Mesenchymal stem cell (in vitro differentiated cells and primary cell): ENCODE results near the gene TMEM187. TPM values are rescaled to one million over a fixed set of nuclear protein-coding genes. Genes with fewer than 3 reads are reported as not detected.

ENCODE experiments used
- DNase-seq: peaks from one replicate; pipeline ENCODE4 v3.0.0-alpha.2; 2013
- H2AFZ ChIP-seq: one replicate; pipeline ENCODE4 v1.6.1; 2013; ENCODE audit warnings: low read depth, mild to moderate bottlenecking, control low read depth, inconsistent platforms, low read length, moderate library complexity
- H2AK5ac ChIP-seq: 2 replicates; pipeline ENCODE4 v1.6.1; 2013; ENCODE audit warnings: low read length, moderate library complexity, mild to moderate bottlenecking, inconsistent platforms; ENCODE audit not compliant: severe bottlenecking
- H2BK120ac ChIP-seq: one replicate; pipeline ENCODE4 v1.6.1; 2013; ENCODE audit warnings: low read depth, mild to moderate bottlenecking, inconsistent platforms, low read length, moderate library complexity
- H2BK12ac ChIP-seq, 2 experiments: one replicate each; pipeline ENCODE4 v1.6.1; 2013; ENCODE audit warnings: inconsistent platforms in 2 of 2, low read length in 2 of 2, mild to moderate bottlenecking in 2 of 2, moderate library complexity in 2 of 2, control low read depth in 1 of 2
- H2BK15ac ChIP-seq: one replicate; pipeline ENCODE4 v1.6.1; 2013; ENCODE audit warnings: mild to moderate bottlenecking, low read depth, inconsistent platforms; ENCODE audit not compliant: poor library complexity, severe bottlenecking
- H2BK5ac ChIP-seq: 2 replicates; pipeline ENCODE4 v1.6.1; 2013; ENCODE audit warnings: low read depth, mild to moderate bottlenecking, low read length, control low read depth, inconsistent platforms; ENCODE audit not compliant: poor library complexity, severe bottlenecking
- H3K14ac ChIP-seq, 2 experiments: one replicate each; pipeline ENCODE4 v1.6.1; 2013; ENCODE audit warnings: inconsistent platforms in 2 of 2, low read length in 2 of 2, control low read depth in 1 of 2, mild to moderate bottlenecking in 1 of 2, moderate library complexity in 1 of 2
- H3K18ac ChIP-seq, 2 experiments: one replicate each; pipeline ENCODE4 v1.6.1; 2013; ENCODE audit warnings: inconsistent platforms in 2 of 2, low read length in 2 of 2, control low read depth in 1 of 2, low read depth in 1 of 2, mild to moderate bottlenecking in 1 of 2
- H3K23ac ChIP-seq, 2 experiments: one replicate each; pipeline ENCODE4 v1.6.1; 2013; ENCODE audit warnings: inconsistent platforms in 2 of 2, low read length in 2 of 2, mild to moderate bottlenecking in 2 of 2, moderate library complexity in 2 of 2, control low read depth in 1 of 2
- H3K27ac ChIP-seq: 2 replicates; pipeline ENCODE4 v1.5.1; 2013; ENCODE audit warnings: mild to moderate bottlenecking, moderate library complexity, low read length, control low read depth, inconsistent platforms; ENCODE audit not compliant: poor library complexity, severe bottlenecking
- H3K27me3 ChIP-seq, 2 experiments: 2 replicates each; pipeline versions ENCODE4 v1.6.1 to v1.7.0; 2013; ENCODE audit warnings: low read length in 2 of 2, mild to moderate bottlenecking in 2 of 2, moderate library complexity in 2 of 2, control low read depth in 1 of 2, inconsistent platforms in 1 of 2; ENCODE audit not compliant: control insufficient read depth in 1 of 2, insufficient read depth in 1 of 2
- H3K36me3 ChIP-seq, 2 experiments: 2 replicates each; pipeline versions ENCODE4 v1.6.1 to v1.7.0; 2013; ENCODE audit warnings: low read length in 2 of 2, control low read depth in 1 of 2, inconsistent platforms in 1 of 2, low read depth in 1 of 2, mild to moderate bottlenecking in 1 of 2; ENCODE audit not compliant: insufficient read depth in 2 of 2, control insufficient read depth in 1 of 2
- H3K4ac ChIP-seq, 2 experiments: one replicate each; pipeline ENCODE4 v1.6.1; 2013; ENCODE audit warnings: inconsistent platforms in 2 of 2, low read length in 2 of 2, mild to moderate bottlenecking in 2 of 2, moderate library complexity in 2 of 2, control low read depth in 1 of 2, low read depth in 1 of 2
- H3K4me1 ChIP-seq: 2 replicates; pipeline ENCODE4 v1.6.1; 2013; ENCODE audit warnings: low read depth, low read length, control low read depth; ENCODE audit not compliant: control insufficient read depth, insufficient read depth
- H3K4me2 ChIP-seq: 2 replicates; pipeline ENCODE4 v1.6.1; 2013; ENCODE audit warnings: low read length, mild to moderate bottlenecking, inconsistent platforms; ENCODE audit not compliant: poor library complexity, severe bottlenecking
- H3K4me3 ChIP-seq, 2 experiments: 2 replicates each; pipeline versions ENCODE4 v1.5.1 to v1.7.0; 2013; ENCODE audit warnings: low read length in 2 of 2, mild to moderate bottlenecking in 2 of 2, control low read depth in 1 of 2, low read depth in 1 of 2; ENCODE audit not compliant: insufficient read depth in 1 of 2
- H3K79me1 ChIP-seq: replicated peaks from 2 replicates; pipeline ENCODE4 v1.6.1; 2013; ENCODE audit warnings: mild to moderate bottlenecking, control low read depth, low read length, inconsistent platforms; ENCODE audit not compliant: poor library complexity, severe bottlenecking
- H3K9ac ChIP-seq: 2 replicates; pipeline ENCODE4 v1.7.0; 2013; ENCODE audit warnings: mild to moderate bottlenecking, low read length, moderate library complexity
- H3K9me3 ChIP-seq: 2 replicates; pipeline ENCODE4 v1.7.0; 2013; ENCODE audit warnings: mild to moderate bottlenecking, low read length; ENCODE audit not compliant: control insufficient read depth
- H4K8ac ChIP-seq: one replicate; pipeline ENCODE4 v1.6.1; 2013; ENCODE audit warnings: inconsistent platforms, mild to moderate bottlenecking, low read length, moderate library complexity
- H4K91ac ChIP-seq: one replicate; pipeline ENCODE4 v1.6.1; 2013; ENCODE audit warnings: mild to moderate bottlenecking, low read length, inconsistent platforms
- WGBS: methylation state at CpG from one replicate; pipeline ENCODE4 v1.1.7; 2013; ENCODE audit warnings: mixed read lengths; 5-methylcytosine and 5-hydroxymethylcytosine counted together
- small RNA-seq: library from polyadenylated mRNA; stranded (forward); fragments of <200 nt; extraction: miRNeasy Mini kit (QIAGEN cat#:217004); gene quantifications from one replicate; pipeline ENCODE3, GENCODE V24; 2013; ENCODE audit warnings: low read depth

The TMEM187 gene

DNA sequence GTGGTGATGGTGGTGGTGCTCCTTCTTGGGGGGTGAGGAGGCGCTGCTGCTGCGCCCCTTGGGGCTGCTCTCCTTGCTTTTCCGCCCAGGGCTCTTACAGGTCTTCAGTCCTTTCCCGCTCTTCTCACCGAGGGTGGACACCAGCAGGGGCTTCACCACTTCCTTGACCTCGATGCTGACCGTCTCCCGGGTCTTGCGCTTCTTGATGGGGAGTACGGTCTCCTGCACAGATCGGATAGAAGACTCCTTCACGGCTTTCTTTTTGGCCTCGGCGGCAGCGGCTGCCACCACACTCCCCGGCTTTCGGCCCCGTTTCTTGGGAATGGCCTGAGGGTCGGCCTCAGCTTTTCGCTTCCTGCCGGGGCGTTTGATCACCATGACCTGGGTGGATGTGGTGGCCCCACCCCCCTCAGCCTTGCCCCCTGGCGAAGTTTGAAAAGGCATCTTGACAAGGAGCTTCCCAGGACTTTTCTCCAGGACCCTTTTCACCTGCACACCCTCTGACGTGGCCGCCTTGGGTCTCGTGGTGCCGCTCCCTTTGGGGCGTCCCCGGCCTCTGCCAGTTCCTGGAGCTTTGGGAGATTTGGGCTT, 58.3 kb downstream of the TMEM187 start:
- DNase-seq: no peak
- 93% methylated on average over 25 of the region's 29 CpGs for WGBS
- peaks cover 58 to 61% of the 10 kb centered on the region in 2 experiments for H3K36me3 ChIP-seq

DNA sequence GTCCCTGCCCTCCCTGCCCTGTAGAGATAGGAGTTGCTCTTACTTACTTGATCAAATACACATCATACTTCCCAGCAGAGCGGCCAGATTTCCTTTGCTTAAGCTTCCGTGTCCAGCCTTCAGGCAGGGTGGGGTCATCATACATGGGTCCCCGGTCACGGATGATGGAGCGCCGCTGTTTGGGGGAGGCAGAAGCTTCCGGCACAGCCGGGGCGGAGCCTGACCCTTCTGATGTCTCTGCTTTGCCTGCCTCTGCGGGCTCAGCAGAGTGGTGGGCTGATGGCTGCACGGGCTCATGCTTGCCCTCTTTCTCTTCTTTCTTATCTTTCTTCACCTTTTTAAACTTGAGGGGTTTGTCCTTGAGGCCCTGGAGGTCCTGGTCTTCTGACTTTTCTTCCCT, 59.6 kb downstream of the TMEM187 start:
- peaks cover 5% of the 10 kb centered on the region for H3K4me1 ChIP-seq
- no peak overlapping the region for H3K14ac ChIP-seq
- H3K4me2 ChIP-seq: no peak overlapping the region
- no peak overlapping the region for H4K91ac ChIP-seq
- H3K36me3 ChIP-seq: peaks cover 52% of the 10 kb centered on the region in 2 experiments
- H3K23ac ChIP-seq: no peak overlapping the region
- DNase-seq: no peak
- no peak overlapping the region for H2AK5ac ChIP-seq
- H4K8ac ChIP-seq: no peak overlapping the region
- no peak overlapping the region for H3K27ac ChIP-seq
- no peak overlapping the region for H3K4me3 ChIP-seq
- H2AFZ ChIP-seq: no peak overlapping the region
- no peak overlapping the region for H3K18ac ChIP-seq
- no peak overlapping the region for H2BK5ac ChIP-seq
- 100% methylated on average over 6 of the region's 11 CpGs for WGBS
- no peak overlapping the region for H2BK12ac ChIP-seq
- no peak overlapping the region for H2BK120ac ChIP-seq
- H3K27me3 ChIP-seq: peaks cover 0 to 28% of the 10 kb centered on the region in 2 experiments
- H3K79me1 ChIP-seq: peaks cover 17% of the 10 kb centered on the region
- H3K9me3 ChIP-seq: no peaks in the 10 kb centered on the region
- H3K9ac ChIP-seq: no peak overlapping the region
- H2BK15ac ChIP-seq: no peak overlapping the region
- no peak overlapping the region for H3K4ac ChIP-seq

More for the DNA sequence above, 58.3 kb downstream of the TMEM187 start:
- Histone ChIP-seq H3K79me1 (peaks cover 21% of the 10 kb centered on the region), H2AFZ (no peak overlapping the region), H4K91ac (no peak overlapping the region), H3K4ac (no peak overlapping the region), H4K8ac (no peak overlapping the region), H2BK120ac (no peak overlapping the region), H3K9me3 (no peaks in the 10 kb centered on the region), H3K14ac (no peak overlapping the region), H3K23ac (no peak overlapping the region), H3K4me2 (no peak overlapping the region), H2AK5ac (no peak overlapping the region), H2BK15ac (no peak overlapping the region), H2BK5ac (no peak overlapping the region), H2BK12ac (no peak overlapping the region), H3K27ac (no peak overlapping the region), H3K18ac (no peak overlapping the region), H3K4me1 (peaks cover 5% of the 10 kb centered on the region), H3K4me3 (no peak overlapping the region), H3K9ac (no peak overlapping the region), H3K27me3 (peaks cover 0 to 32% of the 10 kb centered on the region in 2 experiments)

DNA sequence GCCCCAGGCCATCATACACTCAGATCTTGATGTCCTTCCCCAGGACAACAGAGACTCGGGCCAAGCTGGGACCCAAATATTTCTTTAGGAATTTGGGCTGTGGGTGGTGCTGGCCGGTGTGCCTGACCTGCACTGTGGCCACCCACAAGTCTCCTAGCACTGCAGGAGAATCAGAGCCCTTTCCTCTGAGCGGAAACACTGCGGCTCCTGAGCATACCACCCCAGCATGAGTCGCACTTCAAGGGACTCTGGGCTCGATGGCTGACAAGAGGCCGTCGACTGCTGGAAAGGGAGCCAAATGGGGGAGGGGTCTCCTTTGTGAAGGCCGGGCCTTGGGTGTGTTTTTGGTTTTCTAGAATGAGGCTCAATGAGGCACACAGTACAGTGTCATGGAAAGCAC, 60.1 kb downstream of the TMEM187 start:
- no peak overlapping the region for H3K14ac ChIP-seq
- H3K18ac ChIP-seq: no peak overlapping the region
- H3K4ac ChIP-seq: no peak overlapping the region
- no peak overlapping the region for H2BK12ac ChIP-seq
- H2BK120ac ChIP-seq: no peak overlapping the region
- no peak overlapping the region for H3K4me2 ChIP-seq
- H2AFZ ChIP-seq: no peak overlapping the region
- no peak overlapping the region for H2BK5ac ChIP-seq
- WGBS: 59% methylated on average over 7 of the region's 9 CpGs
- peaks cover 16% of the 10 kb centered on the region for H3K79me1 ChIP-seq
- H3K36me3 ChIP-seq: peaks cover 47 to 49% of the 10 kb centered on the region in 2 experiments
- H2AK5ac ChIP-seq: no peak overlapping the region
- H4K91ac ChIP-seq: no peak overlapping the region
- H3K27me3 ChIP-seq: peaks cover 0 to 28% of the 10 kb centered on the region in 2 experiments
- H3K4me3 ChIP-seq: no peak overlapping the region
- no peak overlapping the region for H2BK15ac ChIP-seq
- H4K8ac ChIP-seq: no peak overlapping the region
- no peak overlapping the region for H3K23ac ChIP-seq
- DNase-seq: no peak
- no peak overlapping the region for H3K9ac ChIP-seq
- H3K4me1 ChIP-seq: peaks cover 5% of the 10 kb centered on the region
- no peaks in the 10 kb centered on the region for H3K9me3 ChIP-seq
- no peak overlapping the region for H3K27ac ChIP-seq

Small RNAs within 50 kb of the gene (small RNA-seq; reads per million reads assigned to genes)
- gene MIR3202-1: not detected
